Ovary (tissue), 3 donors: ENCODE data around the gene JAM3.

ENCODE experiments used
- CTCF ChIP-seq, 3 donors: fragments of 450-650 bp in 2 of 3; fragments of 200-600 bp in 1 of 3; IDR thresholded peaks; one replicate each; pipeline versions ENCODE4 v1.5.1 to v1.8.0; 2016 to 2022; ENCODE audit warnings: antibody characterized with exemption in 3 of 3, mild to moderate bottlenecking in 1 of 3
- EP300 ChIP-seq: sonication (generic); formaldehyde crosslinking; IDR thresholded peaks from one replicate; pipeline ENCODE4 v1.6.1; 2017; ENCODE audit warnings: antibody characterized with exemption
- donor health status: DM: no; HTN: no; CAD: no.

DNA sequence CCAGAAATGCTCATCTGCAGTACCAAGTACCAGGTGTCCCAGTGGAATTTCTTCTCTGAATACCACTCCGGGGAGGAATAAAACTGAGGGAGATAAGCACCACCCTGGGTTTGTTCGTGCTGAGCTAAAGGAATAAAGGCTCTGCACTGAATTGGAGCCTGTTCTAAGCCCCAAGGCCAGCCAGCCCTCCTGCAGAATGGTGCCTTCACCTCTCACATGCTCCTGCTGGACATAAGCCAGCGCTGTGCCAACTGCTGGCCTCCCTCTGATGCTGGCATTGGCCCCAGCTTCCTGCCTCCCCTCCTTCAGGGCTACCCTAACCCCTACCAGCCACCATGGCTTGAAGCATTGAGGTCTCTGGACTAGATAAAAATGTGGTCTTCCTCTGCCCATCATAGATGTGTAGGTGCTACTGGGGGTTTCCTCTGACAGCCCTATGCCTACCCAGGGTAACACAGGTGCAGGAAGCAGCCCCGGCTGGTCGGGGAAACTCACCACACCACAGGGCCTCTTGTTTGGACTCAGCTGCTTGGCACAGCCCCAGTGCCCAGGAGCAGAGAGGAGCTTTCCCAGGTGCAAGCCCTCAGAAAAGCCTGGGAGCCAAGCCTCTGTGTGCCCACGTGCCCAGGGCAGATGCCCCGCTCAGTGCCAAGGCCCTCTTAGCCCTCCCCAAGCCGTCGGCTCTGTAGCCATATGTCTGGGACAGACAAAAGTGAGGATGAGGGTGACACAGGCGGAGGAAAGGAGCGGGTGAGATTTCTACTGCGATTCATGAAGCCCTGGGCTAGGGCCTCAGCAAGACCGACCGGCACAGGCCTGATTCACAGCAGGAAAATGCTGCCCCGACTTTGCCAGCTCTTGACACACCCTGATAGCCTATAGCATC is 34.1 kb upstream of the JAM3 start:
- TF ChIP-seq CTCF (IDR thresholded peaks at IDR 0.05) (no peak), EP300 (no peak)
